ENCODE measurements around the gene ITM2B.

GRCh38 chr13:48234566-48235340 lies 1.7 kb downstream of the ITM2B start:
- TF ChIP-seq CTCF (conservative IDR thresholded peaks at IDR 0.05) (no peak), ZFX (IDR thresholded peaks at IDR 0.05) (no peak)

All from C4-2B (cell line).